GM12892 (cell line): Measurements from ENCODE around the gene CD300LG.

Experiments used
- POLR2A ChIP-seq: IDR thresholded peaks from 2 replicates; pipeline ENCODE4 v1.6.1; 2011; ENCODE audit warnings: low read depth, low read length, control low read depth
- TAF1 ChIP-seq: IDR thresholded peaks from 2 replicates; pipeline ENCODE4 v1.6.1; 2011; ENCODE audit warnings: low read depth, mild to moderate bottlenecking, control low read depth, low read length, borderline replicate concordance

GRCh38 chr17:43864161-43864984, 17.4 kb downstream of the CD300LG start:
- TF ChIP-seq POLR2A (no peak), TAF1 (no peak)
